HepG2 (cell line): Measurements from ENCODE around the gene PPP1R14D. TPM values are rescaled to one million over a fixed set of nuclear protein-coding genes. Genes with fewer than 3 reads are reported as not detected.

ENCODE experiments used
- ETV5 ChIP-seq: IDR thresholded peaks from 2 replicates; pipeline ENCODE4 v1.6.1; 2018; ENCODE audit warnings: missing biosample characterization, missing genetic modification reagents, inconsistent platforms, borderline replicate concordance
- FOSL2 ChIP-seq: sonication (generic); formaldehyde crosslinking; IDR thresholded peaks from 2 replicates; pipeline ENCODE4 v1.4.0; 2020; ENCODE audit warnings: missing genetic modification reagents
- FOXM1 ChIP-seq: sonication (generic); formaldehyde crosslinking; IDR thresholded peaks from 2 replicates; pipeline ENCODE4 v1.5.0; 2020; ENCODE audit warnings: missing genetic modification reagents
- FOXO1 ChIP-seq: sonication (generic); formaldehyde crosslinking; IDR thresholded peaks from 2 replicates; pipeline ENCODE4 v1.4.0; 2020; ENCODE audit warnings: missing genetic modification reagents
- GTF3A ChIP-seq: sonication (generic); formaldehyde crosslinking; conservative IDR thresholded peaks from 2 replicates; pipeline ENCODE4 v1.4.0; 2020; ENCODE audit warnings: mild to moderate bottlenecking, missing genetic modification reagents
- HNRNPUL1 ChIP-seq: fragments of 200-400 bp; formaldehyde crosslinking; IDR thresholded peaks from 2 replicates; pipeline ENCODE4 v1.6.1; 2017; ENCODE audit warnings: low read depth, mild to moderate bottlenecking, low read length, moderate library complexity
- KLF13 ChIP-seq: sonication (generic); formaldehyde crosslinking; IDR thresholded peaks from 2 replicates; pipeline ENCODE4 v1.4.0; 2020; ENCODE audit warnings: mild to moderate bottlenecking, missing genetic modification reagents
- KLF16 ChIP-seq, 2 experiments: sonication (generic) in 1 of 2; formaldehyde crosslinking in 1 of 2; IDR thresholded peaks; 2 replicates each; pipeline versions ENCODE4 v1.6.1 to v1.8.0; 2016 to 2023; ENCODE audit warnings: missing genetic modification reagents in 2 of 2, missing compliant biosample characterization in 1 of 2
- TBX2 ChIP-seq: sonication (generic); formaldehyde crosslinking; IDR thresholded peaks from 2 replicates; pipeline ENCODE4 v1.5.0; 2020; ENCODE audit warnings: missing genetic modification reagents, mild to moderate bottlenecking, borderline replicate concordance
- TFDP1 ChIP-seq: IDR thresholded peaks from 2 replicates; pipeline ENCODE4 v1.6.1; 2016; ENCODE audit warnings: missing compliant biosample characterization, missing genetic modification reagents, borderline replicate concordance
- TP53 ChIP-seq: sonication (generic); formaldehyde crosslinking; conservative IDR thresholded peaks from 2 replicates; pipeline ENCODE4 v1.4.0; 2020; ENCODE audit warnings: missing genetic modification reagents
- ZBTB26 ChIP-seq: IDR thresholded peaks from 2 replicates; pipeline ENCODE4 v1.6.1; 2016; ENCODE audit warnings: missing compliant biosample characterization, missing genetic modification reagents, borderline replicate concordance
- ZBTB7A ChIP-seq: sonication (generic); formaldehyde crosslinking; IDR thresholded peaks from 2 replicates; pipeline ENCODE4 v1.8.0; 2022; ENCODE audit warnings: mild to moderate bottlenecking, missing genetic modification reagents
- ZFX ChIP-seq: sonication (generic); formaldehyde crosslinking; IDR thresholded peaks from 2 replicates; pipeline ENCODE4 v1.4.0; 2020; ENCODE audit warnings: mild to moderate bottlenecking, low read depth, missing genetic modification reagents, moderate library complexity
- ZNF329 ChIP-seq: sonication (generic); formaldehyde crosslinking; IDR thresholded peaks from 2 replicates; pipeline ENCODE4 v1.9.0; 2021; ENCODE audit warnings: low read depth, mild to moderate bottlenecking, missing genetic modification reagents
- ZNF580 ChIP-seq: IDR thresholded peaks from 2 replicates; pipeline ENCODE4 v1.6.1; 2016; ENCODE audit warnings: low read depth, borderline replicate concordance
- ZNF615 ChIP-seq: sonication (generic); formaldehyde crosslinking; IDR thresholded peaks from 2 replicates; pipeline ENCODE4 v1.5.0; 2020; ENCODE audit warnings: mild to moderate bottlenecking, missing genetic modification reagents, borderline replicate concordance
- ZNF629 ChIP-seq: sonication (generic); formaldehyde crosslinking; conservative IDR thresholded peaks from 2 replicates; pipeline ENCODE4 v1.5.0; 2020; ENCODE audit warnings: missing genetic modification reagents
- ZNF7 ChIP-seq: IDR thresholded peaks from 2 replicates; pipeline ENCODE4 v1.6.1; 2016; ENCODE audit warnings: missing biosample characterization, missing genetic modification reagents
- polyA plus RNA-seq, 8 experiments: library from polyadenylated mRNA; depleted of rRNA in 3 of 8; stranded (reverse) in 7 of 8; unstranded in 1 of 8; fragments of >200 nt; fragmentation: Illumina TruSeq in 4 of 8; extraction: Trizol in 4 of 8; gene quantifications; 2 replicates each; pipeline versions ENCODE4 v1.2.1 to v1.2.3, GENCODE V29; 2011 to 2016; ENCODE audit warnings: low read depth in 4 of 8, missing spikeins in 1 of 8, mixed read lengths in 1 of 8; ENCODE audit not compliant: insufficient read depth in 1 of 8
- total RNA-seq, 5 experiments: library from RNA; depleted of rRNA; stranded (reverse); fragments of >200 nt; fragmentation: Illumina TruSeq; extraction: Trizol; gene quantifications; 2 replicates each; pipeline ENCODE4 v1.2.3, GENCODE V29; 2016; ENCODE audit warnings: low read depth in 1 of 5
- TF ChIP-seq, protein P1 (sequence below): sonication (generic); formaldehyde crosslinking; IDR thresholded peaks from 2 replicates; pipeline ENCODE4 v1.5.0; 2020; ENCODE audit warnings: mild to moderate bottlenecking, missing genetic modification reagents
- TF ChIP-seq, protein P2 (sequence below): sonication (generic); formaldehyde crosslinking; conservative IDR thresholded peaks from 2 replicates; pipeline ENCODE4 v1.4.0; 2020; ENCODE audit warnings: mild to moderate bottlenecking, missing genetic modification reagents, moderate library complexity

The PPP1R14D gene
- total and polyA plus RNA-seq, 2 of the 13 experiments (the other 11 are each of a cell fraction or from before 2014, with no cell fraction given): 0.53 to 0.55 TPM

GRCh38 chr15:40845511-40846284 is 17.2 kb upstream of the PPP1R14D start (continued):
- no peak for TF ChIP-seq KLF16 (CRISPR knock-in tag; IDR thresholded peaks at IDR 0.05)
- no peak for TF ChIP-seq HNRNPUL1
- no peak for TF ChIP-seq TFDP1 (CRISPR knock-in tag)
- no peak for TF ChIP-seq GTF3A
- TF ChIP-seq ZBTB26 (CRISPR knock-in tag): no peak
- TF ChIP-seq, protein P1, sequence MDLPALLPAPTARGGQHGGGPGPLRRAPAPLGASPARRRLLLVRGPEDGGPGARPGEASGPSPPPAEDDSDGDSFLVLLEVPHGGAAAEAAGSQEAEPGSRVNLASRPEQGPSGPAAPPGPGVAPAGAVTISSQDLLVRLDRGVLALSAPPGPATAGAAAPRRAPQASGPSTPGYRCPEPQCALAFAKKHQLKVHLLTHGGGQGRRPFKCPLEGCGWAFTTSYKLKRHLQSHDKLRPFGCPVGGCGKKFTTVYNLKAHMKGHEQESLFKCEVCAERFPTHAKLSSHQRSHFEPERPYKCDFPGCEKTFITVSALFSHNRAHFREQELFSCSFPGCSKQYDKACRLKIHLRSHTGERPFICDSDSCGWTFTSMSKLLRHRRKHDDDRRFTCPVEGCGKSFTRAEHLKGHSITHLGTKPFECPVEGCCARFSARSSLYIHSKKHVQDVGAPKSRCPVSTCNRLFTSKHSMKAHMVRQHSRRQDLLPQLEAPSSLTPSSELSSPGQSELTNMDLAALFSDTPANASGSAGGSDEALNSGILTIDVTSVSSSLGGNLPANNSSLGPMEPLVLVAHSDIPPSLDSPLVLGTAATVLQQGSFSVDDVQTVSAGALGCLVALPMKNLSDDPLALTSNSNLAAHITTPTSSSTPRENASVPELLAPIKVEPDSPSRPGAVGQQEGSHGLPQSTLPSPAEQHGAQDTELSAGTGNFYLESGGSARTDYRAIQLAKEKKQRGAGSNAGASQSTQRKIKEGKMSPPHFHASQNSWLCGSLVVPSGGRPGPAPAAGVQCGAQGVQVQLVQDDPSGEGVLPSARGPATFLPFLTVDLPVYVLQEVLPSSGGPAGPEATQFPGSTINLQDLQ (CRISPR knock-in tag): no peak
- no peak for TF ChIP-seq ZNF7 (CRISPR knock-in tag)
- TF ChIP-seq FOSL2 (CRISPR knock-in tag): peak; percentile 96
- TF ChIP-seq ZBTB7A (CRISPR knock-in tag): no peak
- TF ChIP-seq ZNF615: peak; percentile 34; the same call in 1 of the 2 replicates
- TF ChIP-seq TBX2: no peak
- TF ChIP-seq, protein P2, sequence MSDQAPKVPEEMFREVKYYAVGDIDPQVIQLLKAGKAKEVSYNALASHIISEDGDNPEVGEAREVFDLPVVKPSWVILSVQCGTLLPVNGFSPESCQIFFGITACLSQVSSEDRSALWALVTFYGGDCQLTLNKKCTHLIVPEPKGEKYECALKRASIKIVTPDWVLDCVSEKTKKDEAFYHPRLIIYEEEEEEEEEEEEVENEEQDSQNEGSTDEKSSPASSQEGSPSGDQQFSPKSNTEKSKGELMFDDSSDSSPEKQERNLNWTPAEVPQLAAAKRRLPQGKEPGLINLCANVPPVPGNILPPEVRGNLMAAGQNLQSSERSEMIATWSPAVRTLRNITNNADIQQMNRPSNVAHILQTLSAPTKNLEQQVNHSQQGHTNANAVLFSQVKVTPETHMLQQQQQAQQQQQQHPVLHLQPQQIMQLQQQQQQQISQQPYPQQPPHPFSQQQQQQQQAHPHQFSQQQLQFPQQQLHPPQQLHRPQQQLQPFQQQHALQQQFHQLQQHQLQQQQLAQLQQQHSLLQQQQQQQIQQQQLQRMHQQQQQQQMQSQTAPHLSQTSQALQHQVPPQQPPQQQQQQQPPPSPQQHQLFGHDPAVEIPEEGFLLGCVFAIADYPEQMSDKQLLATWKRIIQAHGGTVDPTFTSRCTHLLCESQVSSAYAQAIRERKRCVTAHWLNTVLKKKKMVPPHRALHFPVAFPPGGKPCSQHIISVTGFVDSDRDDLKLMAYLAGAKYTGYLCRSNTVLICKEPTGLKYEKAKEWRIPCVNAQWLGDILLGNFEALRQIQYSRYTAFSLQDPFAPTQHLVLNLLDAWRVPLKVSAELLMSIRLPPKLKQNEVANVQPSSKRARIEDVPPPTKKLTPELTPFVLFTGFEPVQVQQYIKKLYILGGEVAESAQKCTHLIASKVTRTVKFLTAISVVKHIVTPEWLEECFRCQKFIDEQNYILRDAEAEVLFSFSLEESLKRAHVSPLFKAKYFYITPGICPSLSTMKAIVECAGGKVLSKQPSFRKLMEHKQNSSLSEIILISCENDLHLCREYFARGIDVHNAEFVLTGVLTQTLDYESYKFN (CRISPR knock-in tag): peak; percentile 46; the same call in 1 of the 2 replicates
- no peak for TF ChIP-seq KLF13 (CRISPR knock-in tag)
- TF ChIP-seq ZFX: peak; percentile 36; the same call in 1 of the 2 replicates
- no peak for TF ChIP-seq ZNF329 (CRISPR knock-in tag)
- peak; percentile 41; the same call in 1 of the 2 replicates for TF ChIP-seq FOXO1 (CRISPR knock-in tag)
- TF ChIP-seq ETV5: peak; percentile 6; the same call in 1 of the 2 replicates
- no peak for TF ChIP-seq TP53 (CRISPR knock-in tag)
- TF ChIP-seq FOXM1 (CRISPR knock-in tag): no peak
- TF ChIP-seq ZNF580 (CRISPR knock-in tag): no peak
- TF ChIP-seq ZNF629 (CRISPR knock-in tag): no peak
